GM18909 (cell line): ENCODE results near the gene ANKRD30A.
"Not testable (repeated sequence)": the region's sequence is repeated elsewhere in the genome, so short reads cannot be mapped to it uniquely, and the experiment has no call there.

Experiments used
- ATAC-seq: cut with Tn5 transposase; IDR thresholded peaks from one replicate; pipeline ENCODE4 v1.9.1; 2021; ENCODE audit warnings: mild to moderate bottlenecking; ENCODE audit not compliant: unreplicated experiment, poor library complexity

The ANKRD30A gene

GRCh38 chr10:37263304-37263703 is 137.9 kb downstream of the ANKRD30A start:
- ATAC-seq: no peak

- no peak for ATAC-seq
These were observed 142.9 kb downstream of the ANKRD30A start for GRCh38 chr10:37268266-37268665.

GRCh38 chr10:37269554-37270256 is 144.3 kb downstream of the ANKRD30A start:
- ATAC-seq: no peak

- no peak for ATAC-seq
These were observed 149.9 kb downstream of the ANKRD30A start for GRCh38 chr10:37275216-37275777.

- no peak for ATAC-seq
These were observed 159.7 kb downstream of the ANKRD30A start for GRCh38 chr10:37285063-37285462.

GRCh38 chr10:37289833-37290464 is 164.6 kb downstream of the ANKRD30A start:
- ATAC-seq: no peak

- no peak for ATAC-seq
These were observed 175.9 kb downstream of the ANKRD30A start for GRCh38 chr10:37301271-37301670.

GRCh38 chr10:37304036-37304435 is 178.6 kb downstream of the ANKRD30A start:
- no peak for ATAC-seq

- no peak for ATAC-seq
These were observed 189.0 kb downstream of the ANKRD30A start for GRCh38 chr10:37314350-37314749.

- ATAC-seq: no peak
These were observed 189.5 kb downstream of the ANKRD30A start for GRCh38 chr10:37314862-37315261.

- ATAC-seq: no peak
These were observed 219.0 kb downstream of the ANKRD30A start for GRCh38 chr10:37344413-37344812.

GRCh38 chr10:37379991-37380390 is 254.6 kb downstream of the ANKRD30A start:
- ATAC-seq: no peak

GRCh38 chr10:37381271-37381670 is 255.9 kb downstream of the ANKRD30A start:
- no peak for ATAC-seq

GRCh38 chr10:37384923-37385322 is 259.5 kb downstream of the ANKRD30A start:
- ATAC-seq: no peak

- no peak for ATAC-seq
These were observed 265.5 kb downstream of the ANKRD30A start for GRCh38 chr10:37390926-37391325.

- not testable (repeated sequence) for ATAC-seq
These were observed 275.4 kb downstream of the ANKRD30A start for GRCh38 chr10:37400774-37401173.

GRCh38 chr10:37401225-37401624 is 275.8 kb downstream of the ANKRD30A start:
- no peak for ATAC-seq

- ATAC-seq: no peak
These were observed 278.4 kb downstream of the ANKRD30A start for GRCh38 chr10:37403776-37404175.
